Esophagus (tissue), 2 donors: ENCODE measurements around the gene DCC. TPM values are rescaled to one million over a fixed set of nuclear protein-coding genes. Genes with fewer than 3 reads are reported as not detected.

Source experiments
- H3K27ac ChIP-seq, 2 donors: one replicate each; pipeline ENCODE4 v1.5.1; 2013; ENCODE audit warnings: low read depth in 2 of 2, mild to moderate bottlenecking in 2 of 2, inconsistent platforms in 1 of 2, low read length in 1 of 2, moderate library complexity in 1 of 2
- H3K27me3 ChIP-seq, 2 donors: one replicate each; pipeline ENCODE4 v1.6.1; 2013; ENCODE audit warnings: low read length in 2 of 2, control low read depth in 1 of 2, mild to moderate bottlenecking in 1 of 2; ENCODE audit not compliant: insufficient read depth in 2 of 2, control insufficient read depth in 1 of 2
- H3K36me3 ChIP-seq, 2 donors: one replicate each; pipeline ENCODE4 v1.6.1; 2013; ENCODE audit warnings: low read length in 1 of 2; ENCODE audit not compliant: control insufficient read depth in 2 of 2, insufficient read depth in 2 of 2
- H3K4me1 ChIP-seq, 2 donors: one replicate each; pipeline ENCODE4 v1.6.1; 2013; ENCODE audit warnings: low read length in 1 of 2; ENCODE audit not compliant: control insufficient read depth in 2 of 2, insufficient read depth in 2 of 2
- H3K4me3 ChIP-seq, 2 donors: one replicate each; pipeline ENCODE4 v1.5.1; 2013; ENCODE audit warnings: low read length in 2 of 2, mild to moderate bottlenecking in 2 of 2, low read depth in 1 of 2, moderate library complexity in 1 of 2
- H3K9me3 ChIP-seq, 2 donors: one replicate each; pipeline ENCODE4 v1.6.1; 2013; ENCODE audit warnings: mild to moderate bottlenecking in 2 of 2, low read depth in 1 of 2, low read length in 1 of 2, moderate library complexity in 1 of 2; ENCODE audit not compliant: control insufficient read depth in 2 of 2, insufficient read depth in 1 of 2
- WGBS, 2 donors: extraction: QIAGEN DNeasy Blood & Tissue Kit; methylation state at CpG; one replicate each; pipeline ENCODE4 v1.1.7; 2013; 5-methylcytosine and 5-hydroxymethylcytosine counted together
- polyA plus RNA-seq, 2 donors: library from polyadenylated mRNA; stranded (reverse); fragments of 200-250 nt; gene quantifications; one replicate each; pipeline ENCODE4 v1.2.3, GENCODE V29; 2013
- donor health status: healthy with polysubstance abuse.
- donor health status: Bipolar disorder and iron deficiency.

Gene DCC
- polyA plus RNA-seq, 2 donors, result not detected

DNA sequence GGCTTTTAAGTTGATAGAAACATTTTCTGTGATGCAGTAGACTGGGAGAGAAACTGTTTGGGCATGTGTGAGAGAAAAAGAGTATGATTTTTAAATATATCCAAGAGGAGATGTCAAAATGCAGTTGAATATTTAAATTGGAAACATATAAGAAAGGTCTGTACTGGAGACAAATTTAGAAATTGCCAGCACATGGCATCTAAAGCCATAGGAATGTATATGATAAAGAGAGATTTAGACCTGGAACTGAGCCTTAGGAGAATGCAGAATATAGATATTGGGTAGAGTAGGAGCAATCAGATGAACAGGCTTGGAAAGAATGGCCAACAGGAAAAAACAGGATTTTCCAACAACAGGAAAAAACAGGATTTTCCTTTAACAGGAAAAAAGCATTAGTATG lies 1203.7 kb downstream of the DCC start:
- Histone ChIP-seq H3K4me3 (no peak overlapping the region), H3K4me1 (no peaks in the 10 kb centered on the region), H3K9me3 (no peaks in the 10 kb centered on the region), H3K27me3 (no peaks in the 10 kb centered on the region), H3K27ac (no peak overlapping the region), H3K36me3 (no peaks in the 10 kb centered on the region)

DNA sequence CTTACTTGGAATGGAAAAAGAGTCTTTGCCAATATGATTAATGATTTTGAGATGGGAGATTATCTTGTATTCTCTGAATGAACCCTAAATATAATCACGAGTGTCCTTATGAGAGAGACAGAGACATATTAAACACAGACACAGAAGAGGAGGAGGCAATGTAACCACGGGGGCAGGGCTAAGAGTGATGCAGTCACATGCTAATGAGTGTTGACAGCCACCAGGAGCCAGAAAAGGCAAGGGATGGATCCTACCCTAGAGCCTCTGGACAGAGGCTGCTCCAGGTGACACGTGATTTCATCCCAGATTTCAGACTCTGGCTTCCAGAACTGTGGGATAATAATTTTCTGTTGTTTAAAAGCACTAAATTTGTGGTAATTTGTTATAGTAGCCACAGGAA lies 1204.9 kb downstream of the DCC start:
- no peak overlapping the region for H3K27ac ChIP-seq
- H3K9me3 ChIP-seq, result no peaks in the 10 kb centered on the region
- WGBS, 2 donors, result 37 to 40% methylated on average over 3 of the region's 3 CpGs
- no peaks in the 10 kb centered on the region for H3K27me3 ChIP-seq
- H3K4me1 ChIP-seq, result no peaks in the 10 kb centered on the region
- H3K36me3 ChIP-seq, result no peaks in the 10 kb centered on the region
- no peak overlapping the region for H3K4me3 ChIP-seq

DNA sequence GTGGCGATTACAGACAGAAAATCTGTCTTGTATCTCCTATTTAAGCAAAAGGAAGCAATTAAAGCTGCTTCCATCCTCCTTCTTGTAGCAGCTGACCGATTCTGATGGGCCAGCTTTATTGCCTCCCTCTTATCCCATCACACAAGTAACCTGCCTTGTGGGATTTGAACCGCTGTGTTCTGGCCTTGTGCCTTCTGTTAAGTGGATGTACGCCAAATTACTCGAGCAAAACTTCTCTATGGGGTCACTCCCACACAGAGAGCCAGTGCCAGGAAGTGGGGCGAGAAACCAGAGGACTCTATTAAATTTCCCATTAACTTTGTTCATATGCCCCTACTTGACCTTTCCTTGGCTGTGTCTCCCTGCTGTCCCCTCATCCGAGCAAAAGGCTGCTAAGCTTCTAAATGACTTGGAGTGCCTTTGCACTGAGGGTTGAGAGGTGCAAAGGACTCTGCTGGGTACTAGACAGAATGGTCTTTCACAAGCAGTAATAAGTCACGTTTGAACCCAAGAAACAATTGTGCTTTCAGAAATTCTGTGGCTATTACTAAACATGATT lies 1212.0 kb downstream of the DCC start:
- H3K36me3 ChIP-seq, result no peaks in the 10 kb centered on the region
- 58 to 66% methylated on average over 8 of the region's 8 CpGs for WGBS, 2 donors
- H3K27ac ChIP-seq, result no peak overlapping the region
- no peak overlapping the region for H3K4me3 ChIP-seq
- no peaks in the 10 kb centered on the region for H3K9me3 ChIP-seq
- H3K4me1 ChIP-seq, result no peaks in the 10 kb centered on the region
- no peaks in the 10 kb centered on the region for H3K27me3 ChIP-seq

DNA sequence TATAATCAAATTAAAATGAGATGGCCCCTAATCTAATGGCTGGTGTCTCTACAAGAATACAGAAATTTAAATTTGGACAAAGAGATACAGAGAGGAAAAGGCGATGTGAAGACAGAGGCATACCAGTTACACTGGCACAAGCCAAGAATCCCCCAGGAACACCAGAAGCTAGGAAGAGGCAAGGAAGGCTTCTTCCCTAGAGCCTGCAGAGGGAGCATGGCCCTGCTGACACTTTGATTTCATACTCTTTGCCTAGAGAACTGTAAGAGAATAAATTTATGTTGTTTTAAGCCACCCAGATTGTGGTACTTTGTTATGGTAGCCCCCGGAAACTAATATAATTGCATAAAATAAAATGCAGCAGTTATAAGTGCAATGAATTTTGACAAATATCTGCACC lies 1213.0 kb downstream of the DCC start:
- Histone ChIP-seq H3K4me3 (no peak overlapping the region), H3K9me3 (no peaks in the 10 kb centered on the region), H3K4me1 (no peaks in the 10 kb centered on the region), H3K36me3 (no peaks in the 10 kb centered on the region), H3K27ac (no peak overlapping the region), H3K27me3 (no peaks in the 10 kb centered on the region)
- WGBS, 2 donors, result 93 to 94% methylated on average over 2 of the region's 2 CpGs

DNA sequence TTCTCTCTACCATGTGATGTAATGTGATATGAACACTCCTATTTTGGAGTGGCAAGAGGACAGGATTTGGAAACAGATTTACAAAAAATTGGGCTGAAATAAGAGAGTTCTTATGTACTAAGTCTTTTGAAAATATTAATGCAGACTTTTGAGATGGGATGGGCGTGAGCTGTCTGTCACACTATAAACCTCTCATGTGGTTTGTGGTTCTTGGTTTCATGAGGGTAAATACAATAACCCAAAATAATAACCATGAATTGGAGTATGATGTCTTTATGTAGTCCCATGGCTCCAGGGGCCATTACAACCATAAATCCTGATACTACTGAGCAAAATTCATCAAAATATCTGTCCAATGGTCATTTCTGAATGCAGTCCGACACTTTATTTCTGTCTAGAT lies 1216.5 kb downstream of the DCC start:
- WGBS, 2 donors, result 85 to 90% methylated on average over 2 of the region's 2 CpGs
- Histone ChIP-seq H3K4me1 (no peaks in the 10 kb centered on the region), H3K9me3 (no peaks in the 10 kb centered on the region), H3K27me3 (no peaks in the 10 kb centered on the region), H3K4me3 (no peak overlapping the region), H3K36me3 (no peaks in the 10 kb centered on the region), H3K27ac (no peak overlapping the region)

DNA sequence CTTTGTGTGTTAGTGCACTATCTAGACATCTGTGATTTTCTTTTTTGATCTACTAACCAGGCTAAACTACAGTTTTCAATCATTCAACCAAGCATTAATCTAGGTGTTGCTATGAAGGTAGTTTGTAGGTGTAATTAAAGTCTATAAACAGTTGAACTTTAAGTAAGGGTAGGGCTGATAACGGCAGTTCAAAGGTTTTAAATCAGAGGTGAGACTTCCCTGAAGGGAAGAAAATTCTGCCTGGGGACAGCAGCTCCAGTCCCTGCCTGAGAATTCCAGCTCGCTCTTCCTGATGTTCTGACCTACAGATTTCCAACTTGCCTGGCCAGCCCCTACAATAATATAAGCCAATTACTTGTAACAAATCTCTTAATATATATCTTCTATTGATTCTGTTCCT lies 1220.5 kb downstream of the DCC start:
- Histone ChIP-seq H3K4me3 (no peak overlapping the region), H3K4me1 (no peaks in the 10 kb centered on the region), H3K27ac (no peak overlapping the region), H3K36me3 (no peaks in the 10 kb centered on the region), H3K9me3 (no peaks in the 10 kb centered on the region), H3K27me3 (no peaks in the 10 kb centered on the region)
- WGBS, 2 donors, result 79 to 82% methylated on average over 2 of the region's 2 CpGs

DNA sequence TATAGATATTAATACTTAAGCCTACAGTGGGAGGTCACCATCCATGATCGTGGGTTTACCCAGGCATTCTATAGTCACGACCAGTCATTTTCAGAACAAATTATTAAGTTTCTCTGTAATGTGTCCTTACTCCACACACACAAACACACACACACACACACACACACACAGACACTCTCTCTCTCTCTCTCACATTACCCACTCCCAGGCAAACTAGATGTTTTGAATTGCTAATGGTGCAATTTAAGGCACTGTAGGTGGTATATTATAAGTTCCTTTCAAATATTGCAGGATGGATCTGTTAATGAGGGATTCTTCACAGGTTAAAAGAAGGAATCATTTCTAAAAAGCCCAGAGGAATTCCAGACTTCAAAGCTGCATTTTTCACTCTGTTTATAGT lies 1226.6 kb downstream of the DCC start:
- H3K27ac ChIP-seq, result no peak overlapping the region
- no peaks in the 10 kb centered on the region for H3K27me3 ChIP-seq
- no peak overlapping the region for H3K4me3 ChIP-seq
- H3K9me3 ChIP-seq, result no peaks in the 10 kb centered on the region
- no peaks in the 10 kb centered on the region for H3K4me1 ChIP-seq
- 85 to 95% methylated on average over 2 of the region's 2 CpGs for WGBS, 2 donors
- H3K36me3 ChIP-seq, result no peaks in the 10 kb centered on the region

DNA sequence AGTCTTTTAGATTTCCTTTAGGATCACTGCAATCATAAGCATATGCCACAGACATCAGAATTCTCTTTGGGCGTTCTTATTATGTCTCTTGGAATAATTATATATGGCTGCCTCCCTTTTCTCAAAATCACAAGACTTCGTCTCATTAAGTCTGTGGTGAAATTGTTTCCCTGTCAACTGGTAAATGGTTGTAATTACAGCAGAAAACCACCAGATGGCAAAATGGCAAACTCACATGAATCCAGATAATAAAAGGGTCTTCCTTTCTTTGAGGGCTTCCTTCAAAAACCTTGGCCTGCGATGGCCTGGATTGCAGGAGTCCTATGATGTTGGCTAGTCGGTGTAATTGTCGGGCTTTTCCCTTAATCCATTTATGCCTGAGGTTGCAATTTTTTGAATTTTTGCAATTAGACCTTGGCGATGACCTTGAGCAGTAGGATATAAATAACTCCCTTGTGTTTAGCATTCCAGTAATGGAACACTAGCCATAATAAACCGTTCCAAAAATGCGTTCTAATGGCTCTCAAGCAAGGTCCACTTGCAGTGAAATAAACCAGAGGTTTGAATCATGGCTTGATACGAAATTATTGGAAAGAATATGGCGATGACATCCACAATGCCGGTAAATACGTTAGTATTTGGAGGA lies 1228.1 kb downstream of the DCC start:
- WGBS, 2 donors, result 56 to 60% methylated on average over 12 of the region's 12 CpGs
- Histone ChIP-seq H3K4me3 (no peak overlapping the region), H3K4me1 (no peaks in the 10 kb centered on the region), H3K27me3 (no peaks in the 10 kb centered on the region), H3K9me3 (no peaks in the 10 kb centered on the region), H3K36me3 (no peaks in the 10 kb centered on the region), H3K27ac (no peak overlapping the region)
